Measurements from ENCODE around the gene PBLD.

DNA sequence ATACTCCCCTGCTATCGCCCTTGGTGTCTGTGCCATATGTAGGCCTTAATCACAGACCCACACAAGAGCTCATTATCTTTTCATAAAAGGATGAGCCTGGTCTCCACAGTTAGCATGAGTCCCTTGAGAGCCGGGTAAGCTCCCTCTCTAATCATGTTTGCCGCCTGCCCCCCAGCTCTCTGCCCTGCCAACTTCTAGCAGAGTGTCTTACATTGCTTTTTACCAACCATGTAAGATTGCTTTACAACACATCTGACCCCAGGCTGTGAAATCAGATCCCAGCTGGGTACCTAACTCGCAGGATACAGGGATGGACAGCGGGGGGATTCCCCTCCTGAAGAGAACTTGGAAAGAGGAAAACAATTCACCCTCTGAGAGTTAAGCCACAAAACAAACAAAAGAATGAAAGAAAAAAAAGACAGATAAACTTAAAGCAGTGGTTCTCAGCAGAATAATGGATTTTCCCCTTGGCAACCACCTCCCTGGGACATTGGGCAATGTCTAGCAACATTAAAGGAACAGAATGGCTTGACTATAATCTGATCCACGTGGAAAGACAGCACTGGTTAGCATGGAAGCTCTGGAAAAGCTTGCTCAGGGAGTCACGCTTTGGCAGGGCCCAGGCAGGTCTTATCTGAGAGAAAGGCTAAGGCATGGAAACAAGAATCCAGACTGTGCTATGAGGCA, 61.4 kb downstream of the PBLD start:
- TF ChIP-seq, protein P1, sequence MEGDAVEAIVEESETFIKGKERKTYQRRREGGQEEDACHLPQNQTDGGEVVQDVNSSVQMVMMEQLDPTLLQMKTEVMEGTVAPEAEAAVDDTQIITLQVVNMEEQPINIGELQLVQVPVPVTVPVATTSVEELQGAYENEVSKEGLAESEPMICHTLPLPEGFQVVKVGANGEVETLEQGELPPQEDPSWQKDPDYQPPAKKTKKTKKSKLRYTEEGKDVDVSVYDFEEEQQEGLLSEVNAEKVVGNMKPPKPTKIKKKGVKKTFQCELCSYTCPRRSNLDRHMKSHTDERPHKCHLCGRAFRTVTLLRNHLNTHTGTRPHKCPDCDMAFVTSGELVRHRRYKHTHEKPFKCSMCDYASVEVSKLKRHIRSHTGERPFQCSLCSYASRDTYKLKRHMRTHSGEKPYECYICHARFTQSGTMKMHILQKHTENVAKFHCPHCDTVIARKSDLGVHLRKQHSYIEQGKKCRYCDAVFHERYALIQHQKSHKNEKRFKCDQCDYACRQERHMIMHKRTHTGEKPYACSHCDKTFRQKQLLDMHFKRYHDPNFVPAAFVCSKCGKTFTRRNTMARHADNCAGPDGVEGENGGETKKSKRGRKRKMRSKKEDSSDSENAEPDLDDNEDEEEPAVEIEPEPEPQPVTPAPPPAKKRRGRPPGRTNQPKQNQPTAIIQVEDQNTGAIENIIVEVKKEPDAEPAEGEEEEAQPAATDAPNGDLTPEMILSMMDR (IDR thresholded peaks at IDR 0.05), result no peak
- no peak for TF ChIP-seq POLR2A (IDR thresholded peaks at IDR 0.05)
